ENCODE results near the gene ZG16B. TPM values are rescaled to one million over a fixed set of nuclear protein-coding genes. Genes with fewer than 3 reads are reported as not detected.

ZG16B gene
- polyA plus RNA-seq, 6 donors from 2014 or later, result not detected

DNA sequence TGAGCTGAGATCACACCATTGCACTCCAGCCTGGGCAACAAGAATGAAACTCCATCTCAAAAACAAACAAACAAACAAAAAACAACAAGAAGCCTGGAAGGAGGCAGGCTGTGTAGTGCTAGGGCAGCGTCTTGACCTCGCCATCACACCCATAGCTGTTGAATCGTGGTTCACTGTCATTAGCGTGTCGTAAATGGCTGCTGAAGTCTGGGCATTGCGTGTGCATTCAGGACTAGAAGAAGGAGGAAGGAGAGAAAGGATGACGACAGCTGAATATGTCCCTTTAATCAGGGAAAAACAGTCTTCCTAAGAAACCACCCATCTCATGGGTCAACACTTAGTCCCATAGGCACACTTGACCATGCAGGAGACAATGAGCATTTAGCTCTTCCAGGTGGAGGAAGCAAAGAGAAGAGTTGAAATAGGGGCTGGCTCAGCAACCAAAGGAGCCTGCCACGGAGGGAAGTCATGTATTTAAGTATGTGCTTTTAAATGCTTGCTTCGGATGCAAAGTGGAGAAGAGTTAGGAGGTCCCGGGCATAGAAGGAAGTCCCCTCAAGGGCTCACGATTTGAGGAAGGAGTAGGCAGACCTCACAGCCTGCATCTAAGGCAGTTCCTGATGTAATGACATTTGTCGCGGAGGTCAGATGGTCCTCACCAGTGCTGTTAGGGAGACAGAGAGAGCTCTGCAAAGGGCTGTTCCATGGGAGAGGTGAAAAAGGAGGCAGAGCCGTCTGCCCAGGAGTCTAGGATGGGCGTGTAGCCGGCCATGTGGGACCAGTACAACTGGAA lies 19.0 kb downstream of the ZG16B start:
- Mint-ChIP-seq H3K4me1 (peaks cover 0 to 4% (median 0%) of the 10 kb centered on the region in 3 donors), H3K36me3 (peaks cover 0 to 5% of the 10 kb centered on the region in 2 donors), H3K27me3 (peaks cover 22 to 52% (median 33%) of the 10 kb centered on the region in 3 donors), H3K27ac (peak overlapping the region in 2 of 6 donors; percentile 2 to 6), H3K4me3 (no peak overlapping the region), H3K9me3 (peaks cover 2 to 19% (median 3%) of the 10 kb centered on the region in 7 donors)
- ATAC-seq (ENCODE audit: low read depth in 2 of 2), result no peak
- DNase-seq, result no peak

DNA sequence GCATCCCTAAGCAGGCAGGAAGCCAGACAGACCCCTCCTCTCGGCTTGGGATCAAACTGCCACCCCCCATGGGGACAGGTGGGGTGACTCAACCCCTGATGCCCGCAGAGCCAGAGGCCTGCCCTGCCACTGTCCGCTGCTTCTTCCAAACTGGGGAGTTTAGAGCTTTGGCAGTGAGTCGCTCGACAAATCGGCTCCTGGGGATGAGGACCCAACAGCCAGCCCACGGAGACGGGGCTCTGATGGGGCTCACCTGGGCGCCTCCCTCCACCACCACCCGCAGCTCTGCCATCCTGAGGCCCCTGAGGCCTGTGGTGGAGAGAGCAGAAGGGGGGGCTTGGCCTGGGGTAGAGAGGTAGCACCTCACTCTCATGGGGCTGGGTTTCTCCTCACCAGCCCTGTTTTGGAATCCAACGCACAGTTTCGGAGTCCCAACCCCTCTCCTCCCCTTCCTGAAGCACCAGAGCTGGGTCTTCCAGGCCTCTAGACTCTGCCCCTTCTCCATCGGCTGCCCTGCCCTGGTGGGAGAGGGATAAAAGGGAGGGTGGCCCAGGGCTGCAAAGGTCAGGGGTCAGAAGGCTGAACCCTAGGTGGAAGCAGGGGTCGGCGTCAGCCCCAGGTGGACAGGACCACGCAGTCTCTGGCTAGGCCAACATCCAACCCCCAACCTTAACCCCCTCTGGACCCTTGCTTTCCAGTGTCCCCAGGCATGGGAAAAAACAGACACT lies 22.1 kb downstream of the ZG16B start:
- DNase-seq (no peak), ATAC-seq (ENCODE audit: low read depth in 2 of 2) (no peak)
- Mint-ChIP-seq H3K4me1 (peaks cover 0 to 4% (median 2%) of the 10 kb centered on the region in 3 donors), H3K27ac (no peak overlapping the region), H3K36me3 (peaks cover 0 to 13% of the 10 kb centered on the region in 2 donors), H3K4me3 (no peak overlapping the region), H3K9me3 (peaks cover 10 to 17% (median 12%) of the 10 kb centered on the region in 7 donors), H3K27me3 (peaks cover 20 to 74% (median 44%) of the 10 kb centered on the region in 3 donors)

GRCh38 chr16:2852731-2853507 lies 22.8 kb downstream of the ZG16B start:
- DNase-seq (no peak), ATAC-seq (ENCODE audit: low read depth in 2 of 2) (no peak)
- Mint-ChIP-seq H3K4me3 (no peak overlapping the region), H3K36me3 (peaks cover 0 to 19% of the 10 kb centered on the region in 2 donors), H3K27me3 (peaks cover 19 to 72% (median 48%) of the 10 kb centered on the region in 3 donors), H3K4me1 (peaks cover 6 to 10% (median 7%) of the 10 kb centered on the region in 3 donors), H3K27ac (no peak overlapping the region), H3K9me3 (peaks cover 10 to 16% (median 12%) of the 10 kb centered on the region in 7 donors)

GRCh38 chr16:2853531-2854073 lies 23.5 kb downstream of the ZG16B start:
- no peak overlapping the region for H3K27ac Mint-ChIP-seq
- peaks cover 6 to 10% (median 7%) of the 10 kb centered on the region in 3 donors for H3K4me1 Mint-ChIP-seq
- peaks cover 10 to 16% (median 12%) of the 10 kb centered on the region in 7 donors for H3K9me3 Mint-ChIP-seq
- peaks cover 0 to 20% of the 10 kb centered on the region in 2 donors for H3K36me3 Mint-ChIP-seq
- ATAC-seq (ENCODE audit: low read depth in 2 of 2) (no peak), DNase-seq (no peak)
- peaks cover 18 to 70% (median 50%) of the 10 kb centered on the region in 3 donors for H3K27me3 Mint-ChIP-seq
- H3K4me3 Mint-ChIP-seq, result no peak overlapping the region

DNA sequence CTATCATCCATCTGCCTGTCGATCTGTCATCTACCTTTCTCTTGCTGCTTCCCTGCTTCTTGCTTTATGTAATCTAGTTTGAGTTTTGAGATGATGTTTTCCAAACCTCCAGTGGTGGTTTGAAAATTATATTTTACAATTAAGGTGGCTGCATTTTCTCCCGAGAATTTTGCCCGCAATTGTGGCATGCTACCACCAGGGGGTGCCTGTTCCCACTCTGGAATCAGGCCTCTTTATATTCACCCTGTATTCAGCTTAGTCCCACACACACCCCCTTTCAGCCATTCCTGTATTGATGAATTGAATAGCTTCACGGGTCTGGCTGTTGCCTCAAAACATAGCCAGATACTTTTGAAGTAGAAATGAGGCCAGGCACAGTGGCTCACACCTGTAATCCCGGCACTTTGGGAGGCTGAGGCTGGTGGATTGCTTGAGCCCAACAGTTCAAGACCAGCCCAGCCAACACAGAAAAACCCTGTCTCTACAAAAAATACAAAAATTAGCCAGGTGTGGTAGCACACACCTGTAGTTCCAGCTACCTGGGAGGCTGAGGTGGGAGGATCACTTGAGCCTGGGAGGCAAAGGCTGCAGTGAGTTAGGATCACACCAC lies 24.7 kb downstream of the ZG16B start:
- H3K27me3 Mint-ChIP-seq, result peaks cover 9 to 64% (median 38%) of the 10 kb centered on the region in 3 donors
- no peak overlapping the region for H3K4me3 Mint-ChIP-seq
- DNase-seq, result no peak
- no peak overlapping the region for H3K27ac Mint-ChIP-seq
- ATAC-seq (ENCODE audit: low read depth in 2 of 2), result no peak
- peaks cover 0 to 20% of the 10 kb centered on the region in 2 donors for H3K36me3 Mint-ChIP-seq
- H3K9me3 Mint-ChIP-seq, result peaks cover 10 to 16% (median 12%) of the 10 kb centered on the region in 7 donors
- H3K4me1 Mint-ChIP-seq, result peaks cover 5 to 7% (median 6%) of the 10 kb centered on the region in 3 donors

DNA sequence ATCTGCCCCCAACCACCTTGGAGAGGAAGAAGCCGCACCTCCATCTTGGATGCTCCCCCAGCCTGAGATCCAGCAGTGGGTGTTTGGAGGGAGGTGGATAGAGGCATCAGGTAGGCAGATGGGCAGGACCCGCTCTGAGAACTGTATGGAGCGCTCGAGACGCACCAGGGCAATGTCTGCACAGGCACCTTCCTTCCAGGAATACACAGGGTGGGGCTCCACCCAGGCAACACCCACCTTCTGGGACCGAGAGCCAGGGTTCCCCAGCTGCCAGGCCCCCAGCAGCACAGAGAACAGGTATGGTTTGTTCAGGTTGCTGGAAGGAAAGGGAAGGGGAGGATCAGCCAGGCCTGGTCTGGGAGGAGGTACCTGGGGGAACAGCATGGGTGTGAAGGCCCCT lies 25.4 kb downstream of the ZG16B start:
- Mint-ChIP-seq H3K27me3 (peaks cover 14 to 65% (median 37%) of the 10 kb centered on the region in 3 donors), H3K4me1 (peaks cover 5 to 7% (median 6%) of the 10 kb centered on the region in 3 donors), H3K9me3 (peaks cover 10 to 20% (median 12%) of the 10 kb centered on the region in 7 donors), H3K27ac (no peak overlapping the region), H3K4me3 (no peak overlapping the region), H3K36me3 (peaks cover 0 to 26% of the 10 kb centered on the region in 2 donors)
- no peak for ATAC-seq (ENCODE audit: low read depth in 2 of 2)
- DNase-seq, result no peak

DNA sequence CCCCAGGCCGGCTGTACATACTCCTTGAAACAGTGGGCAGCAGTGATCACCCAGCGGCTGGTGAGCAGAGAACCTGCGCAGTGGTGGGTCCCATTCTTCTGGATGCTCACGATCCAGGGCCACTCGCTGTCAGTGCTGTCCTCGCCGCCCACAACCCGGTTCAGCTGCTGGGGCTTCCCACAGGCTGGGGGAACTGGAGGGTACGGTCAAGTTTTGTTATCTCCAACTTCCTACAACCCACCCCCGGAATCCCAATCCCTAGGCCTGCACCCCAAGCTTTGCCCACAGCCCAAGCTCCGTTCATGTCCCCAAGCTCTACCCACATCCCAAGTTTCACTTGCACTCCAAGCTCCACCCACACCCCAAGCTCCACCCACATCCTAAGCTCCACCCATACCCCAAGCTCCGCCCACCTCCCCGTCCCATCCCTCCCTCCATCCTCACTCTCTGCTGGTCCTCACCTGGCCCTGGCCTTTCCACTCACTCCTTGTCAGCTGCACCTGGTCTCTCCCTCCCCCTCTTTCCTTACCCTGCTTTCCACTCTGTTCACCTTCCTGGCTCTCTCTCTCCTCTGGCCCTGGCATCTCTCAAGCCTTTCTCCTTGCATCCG lies 26.1 kb downstream of the ZG16B start:
- H3K4me3 Mint-ChIP-seq, result no peak overlapping the region
- no peak overlapping the region for H3K27ac Mint-ChIP-seq
- DNase-seq (no peak), ATAC-seq (ENCODE audit: low read depth in 2 of 2) (peak in 1 of 2 donors; percentile 16)
- peaks cover 5 to 7% (median 6%) of the 10 kb centered on the region in 3 donors for H3K4me1 Mint-ChIP-seq
- peaks cover 17 to 64% (median 38%) of the 10 kb centered on the region in 3 donors for H3K27me3 Mint-ChIP-seq
- H3K9me3 Mint-ChIP-seq, result peaks cover 10 to 19% (median 12%) of the 10 kb centered on the region in 7 donors
- H3K36me3 Mint-ChIP-seq, result peaks cover 0 to 27% of the 10 kb centered on the region in 2 donors

GRCh38 chr16:2856686-2857450 lies 26.8 kb downstream of the ZG16B start:
- Mint-ChIP-seq H3K27ac (peak overlapping the region in 1 of 6 donors; percentile 56), H3K27me3 (peaks cover 21 to 59% (median 42%) of the 10 kb centered on the region in 3 donors), H3K36me3 (peaks cover 0 to 27% of the 10 kb centered on the region in 2 donors), H3K4me1 (peaks cover 5 to 7% (median 6%) of the 10 kb centered on the region in 3 donors), H3K4me3 (no peak overlapping the region), H3K9me3 (peaks cover 10 to 17% (median 12%) of the 10 kb centered on the region in 7 donors)
- ATAC-seq (ENCODE audit: low read depth in 2 of 2) (no peak), DNase-seq (no peak)

DNA sequence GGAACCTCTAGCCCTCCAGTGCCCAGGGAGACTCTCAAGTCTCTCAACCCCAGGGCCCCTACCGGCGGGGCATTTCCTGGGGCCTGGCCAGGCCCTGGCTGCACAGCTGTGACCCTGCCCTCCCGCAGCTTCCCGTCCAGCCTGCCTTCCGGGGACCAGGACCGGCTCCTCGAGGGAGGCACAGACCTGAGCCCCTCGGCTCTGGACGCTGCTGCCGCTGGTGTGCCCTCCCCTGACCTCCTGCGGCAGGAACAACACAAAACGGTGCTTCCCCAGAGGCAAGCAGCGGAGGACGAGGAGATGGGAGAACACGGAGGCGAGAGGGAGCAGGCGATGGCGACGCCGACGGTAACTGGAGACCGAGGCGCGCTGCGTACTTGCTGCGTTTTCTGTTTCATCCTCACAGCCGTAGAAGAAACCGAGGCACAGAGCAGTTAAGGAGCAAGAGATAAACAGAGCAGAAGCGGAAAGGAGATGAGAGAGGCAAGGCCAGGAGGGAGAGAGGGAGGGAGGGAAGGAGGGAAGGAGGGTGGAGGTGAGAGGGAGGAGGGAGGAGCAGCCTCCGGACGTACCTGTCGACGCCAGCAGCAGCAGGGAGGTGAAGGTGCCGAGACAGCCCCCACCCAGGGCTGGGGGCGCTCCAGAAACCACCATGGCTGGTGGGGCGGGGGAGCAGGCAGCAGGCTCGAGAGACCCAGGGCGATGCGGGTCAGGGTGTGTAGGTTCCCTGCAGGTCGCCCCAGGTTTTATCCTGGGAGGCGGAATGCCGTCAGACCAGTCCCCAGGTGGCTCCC lies 27.5 kb downstream of the ZG16B start, which contains the start of gene PRSS22:
Gene PRSS22 (minus strand): TSS at position 720 of the 794 bp plus-strand sequence. CDS start 66 bp downstream, at position 654.
- Mint-ChIP-seq H3K36me3 (peaks cover 0 to 27% of the 10 kb centered on the region in 2 donors), H3K27me3 (peaks cover 21 to 58% (median 42%) of the 10 kb centered on the region in 3 donors), H3K27ac (no peak within 1 kb of the TSS), H3K4me1 (peaks cover 5 to 7% (median 6%) of the 10 kb centered on the region in 3 donors), H3K9me3 (peaks cover 10 to 17% (median 12%) of the 10 kb centered on the region in 7 donors), H3K4me3 (peak within 1 kb of the TSS in 7 of 8 donors; percentile 5 to 84 (median 72))
- DNase-seq, result no peak
- ATAC-seq (ENCODE audit: low read depth in 2 of 2), result peak; percentile 20 to 28

DNA sequence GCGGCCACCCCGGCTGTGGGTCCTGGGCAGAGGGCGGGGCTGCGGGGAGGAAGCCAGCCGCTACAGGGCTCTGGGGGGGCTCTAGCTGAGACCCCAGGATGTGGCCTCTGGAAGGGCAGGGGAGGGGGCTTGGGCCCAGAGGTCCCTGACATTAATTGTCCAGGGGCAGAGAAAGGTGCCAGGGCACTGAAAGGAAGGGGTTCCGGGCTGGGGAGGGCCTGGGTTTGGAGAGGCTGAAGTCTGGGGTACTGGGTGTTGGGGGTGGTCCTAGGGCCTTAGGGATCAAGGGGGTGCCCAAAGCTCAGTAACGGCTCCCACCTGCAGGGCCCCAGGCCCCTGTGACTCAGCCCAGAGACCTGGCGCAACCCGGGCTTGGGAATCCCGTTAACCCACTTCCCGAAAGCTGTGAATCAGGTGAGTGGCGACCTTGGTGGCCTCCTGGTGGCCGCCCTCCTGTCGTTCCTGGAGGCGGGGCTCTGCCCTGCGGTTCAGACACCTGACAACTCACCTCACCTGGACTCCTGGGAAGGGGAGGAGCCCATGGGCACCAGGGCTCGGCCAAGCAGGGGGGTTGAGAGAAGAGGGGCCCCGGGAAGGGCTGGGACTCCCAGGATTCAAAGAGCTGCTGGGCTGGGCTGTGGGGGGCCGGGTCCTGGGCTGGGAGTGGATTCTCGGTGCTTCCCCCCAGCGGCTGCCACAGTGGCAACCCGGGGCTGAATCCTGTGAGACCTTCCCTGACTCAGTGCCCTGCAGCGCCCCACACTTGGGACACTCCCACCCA lies 28.3 kb downstream of the ZG16B start:
- Mint-ChIP-seq H3K27ac (no peak overlapping the region), H3K9me3 (peaks cover 10 to 17% (median 12%) of the 10 kb centered on the region in 7 donors), H3K4me3 (no peak overlapping the region), H3K36me3 (peaks cover 0 to 27% of the 10 kb centered on the region in 2 donors), H3K4me1 (peaks cover 5 to 7% (median 6%) of the 10 kb centered on the region in 3 donors), H3K27me3 (peaks cover 21 to 55% (median 42%) of the 10 kb centered on the region in 3 donors)
- ATAC-seq (ENCODE audit: low read depth in 2 of 2) (no peak), DNase-seq (no peak)
